GM12892 (cell line): ENCODE results near the gene STK32B.

ENCODE experiments used
- POLR2A ChIP-seq: IDR thresholded peaks from 2 replicates; pipeline ENCODE4 v1.6.1; 2011; ENCODE audit warnings: low read depth, low read length, control low read depth
- POLR2AphosphoS5 ChIP-seq: IDR thresholded peaks from 2 replicates; pipeline ENCODE4 v1.6.1; 2011; ENCODE audit warnings: low read depth, low read length, control low read depth
- TAF1 ChIP-seq: IDR thresholded peaks from 2 replicates; pipeline ENCODE4 v1.6.1; 2011; ENCODE audit warnings: low read depth, mild to moderate bottlenecking, control low read depth, low read length, borderline replicate concordance

GRCh38 chr4:5472160-5472591 lies 420.9 kb downstream of the STK32B start:
- TF ChIP-seq POLR2AphosphoS5 (no peak), POLR2A (no peak), TAF1 (no peak)
